DND-41 (cell line): ENCODE measurements around the gene CCNB3.
A peak's percentile ranks its signal among the peaks of the same experiment; 100 is the strongest.

Experiments used
- ATAC-seq: fragments of 200-7000 bp; cut with Tn5 transposase; 3 replicates; pipeline ENCODE4 v1.9.1; 2021; ENCODE audit warnings: low read depth; ENCODE audit not compliant: insufficient read depth
- DNase-seq: peaks from one replicate; pipeline ENCODE4 v3.0.0-alpha.2; 2020
- H2AFZ ChIP-seq: 2 replicates; pipeline ENCODE4 v1.6.0; 2012; ENCODE audit warnings: low read depth, low read length
- H3K27ac ChIP-seq: 2 replicates; pipeline ENCODE4 v1.5.1; 2012; ENCODE audit warnings: low read length, inconsistent platforms
- H3K27me3 ChIP-seq: fragments of 200-600 bp; sonication (generic); 2 replicates; pipeline ENCODE4 v1.6.0; 2012; ENCODE audit warnings: low read length, mild to moderate bottlenecking, inconsistent platforms; ENCODE audit not compliant: insufficient read depth, poor library complexity
- H3K36me3 ChIP-seq: 2 replicates; pipeline ENCODE4 v1.5.1; 2012; ENCODE audit warnings: low read length, inconsistent platforms; ENCODE audit not compliant: insufficient read depth
- H3K4me1 ChIP-seq: 2 replicates; pipeline ENCODE4 v1.5.1; 2012; ENCODE audit warnings: mild to moderate bottlenecking, low read length; ENCODE audit not compliant: insufficient read depth
- H3K4me2 ChIP-seq: 2 replicates; pipeline ENCODE4 v1.6.0; 2012; ENCODE audit warnings: mild to moderate bottlenecking, moderate library complexity, low read length, inconsistent platforms; ENCODE audit not compliant: insufficient read depth
- H3K4me3 ChIP-seq, 2 experiments: fragments of 200-600 bp in 1 of 2; shearing (Covaris generic) in 1 of 2; 2 replicates each; pipeline ENCODE4 v1.5.1; 2012 to 2016; ENCODE audit warnings: inconsistent platforms in 2 of 2, low read length in 2 of 2, mild to moderate bottlenecking in 2 of 2, low read depth in 1 of 2, moderate library complexity in 1 of 2
- H3K79me2 ChIP-seq: 2 replicates; pipeline ENCODE4 v1.6.0; 2012; ENCODE audit warnings: low read length, inconsistent platforms; ENCODE audit not compliant: insufficient read depth
- H3K9ac ChIP-seq: 2 replicates; pipeline ENCODE4 v1.6.0; 2012; ENCODE audit warnings: low read depth, mild to moderate bottlenecking, inconsistent platforms, low read length, moderate library complexity
- H3K9me3 ChIP-seq: 2 replicates; pipeline ENCODE4 v1.5.1; 2012; ENCODE audit warnings: low read length, moderate library complexity, mild to moderate bottlenecking, inconsistent platforms; ENCODE audit not compliant: insufficient read depth, severe bottlenecking
- H4K20me1 ChIP-seq: 2 replicates; pipeline ENCODE4 v1.6.0; 2012; ENCODE audit warnings: low read length; ENCODE audit not compliant: insufficient read depth
- EZH2 ChIP-seq: IDR thresholded peaks from 3 replicates; pipeline ENCODE4 v1.6.1; 2012; ENCODE audit warnings: borderline replicate concordance, low read depth, mild to moderate bottlenecking, moderate library complexity, low read length, inconsistent platforms; ENCODE audit not compliant: severe bottlenecking
- TF ChIP-seq, protein P1 (sequence below): IDR thresholded peaks from 2 replicates; pipeline ENCODE4 v1.5.1; 2012; ENCODE audit warnings: borderline replicate concordance, low read length, moderate library complexity, mild to moderate bottlenecking; ENCODE audit not compliant: poor library complexity, severe bottlenecking; ENCODE audit errors: extremely low read depth

CCNB3 gene

DNA sequence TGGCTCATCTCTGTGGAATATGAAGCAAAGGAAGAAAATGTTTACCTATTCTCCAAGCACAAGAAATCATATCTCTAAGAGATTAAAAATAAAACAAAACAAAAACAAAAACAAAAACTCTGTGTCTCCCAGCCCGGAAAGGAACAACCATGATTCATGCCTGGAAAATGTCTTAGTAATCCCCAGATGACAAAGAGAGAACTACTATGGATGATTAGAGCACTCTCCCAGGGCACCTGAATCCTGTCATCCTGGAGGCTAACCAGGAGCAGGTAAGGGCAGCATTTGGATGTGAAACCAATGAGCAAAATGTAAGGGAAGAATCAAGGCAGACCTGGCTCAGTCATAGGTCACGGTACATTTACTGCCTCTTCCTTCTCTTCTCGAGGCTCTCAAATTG is 2.0 kb upstream of the CCNB3 start:
- no peak for ATAC-seq
- no peaks in the 10 kb centered on the region for H3K36me3 ChIP-seq
- no peak for DNase-seq
- H3K79me2 ChIP-seq: no peaks in the 10 kb centered on the region
- H3K4me3 ChIP-seq: no peak overlapping the region
- no peaks in the 10 kb centered on the region for H3K4me1 ChIP-seq
- TF ChIP-seq EZH2: no peak
- TF ChIP-seq, protein P1, sequence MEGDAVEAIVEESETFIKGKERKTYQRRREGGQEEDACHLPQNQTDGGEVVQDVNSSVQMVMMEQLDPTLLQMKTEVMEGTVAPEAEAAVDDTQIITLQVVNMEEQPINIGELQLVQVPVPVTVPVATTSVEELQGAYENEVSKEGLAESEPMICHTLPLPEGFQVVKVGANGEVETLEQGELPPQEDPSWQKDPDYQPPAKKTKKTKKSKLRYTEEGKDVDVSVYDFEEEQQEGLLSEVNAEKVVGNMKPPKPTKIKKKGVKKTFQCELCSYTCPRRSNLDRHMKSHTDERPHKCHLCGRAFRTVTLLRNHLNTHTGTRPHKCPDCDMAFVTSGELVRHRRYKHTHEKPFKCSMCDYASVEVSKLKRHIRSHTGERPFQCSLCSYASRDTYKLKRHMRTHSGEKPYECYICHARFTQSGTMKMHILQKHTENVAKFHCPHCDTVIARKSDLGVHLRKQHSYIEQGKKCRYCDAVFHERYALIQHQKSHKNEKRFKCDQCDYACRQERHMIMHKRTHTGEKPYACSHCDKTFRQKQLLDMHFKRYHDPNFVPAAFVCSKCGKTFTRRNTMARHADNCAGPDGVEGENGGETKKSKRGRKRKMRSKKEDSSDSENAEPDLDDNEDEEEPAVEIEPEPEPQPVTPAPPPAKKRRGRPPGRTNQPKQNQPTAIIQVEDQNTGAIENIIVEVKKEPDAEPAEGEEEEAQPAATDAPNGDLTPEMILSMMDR: no peak
- no peaks in the 10 kb centered on the region for H3K27me3 ChIP-seq
- no peaks in the 10 kb centered on the region for H4K20me1 ChIP-seq
- no peak overlapping the region for H3K4me2 ChIP-seq
- H2AFZ ChIP-seq: no peak overlapping the region
- H3K9me3 ChIP-seq: no peaks in the 10 kb centered on the region
- H3K27ac ChIP-seq: no peak overlapping the region
- H3K9ac ChIP-seq: no peak overlapping the region

DNA sequence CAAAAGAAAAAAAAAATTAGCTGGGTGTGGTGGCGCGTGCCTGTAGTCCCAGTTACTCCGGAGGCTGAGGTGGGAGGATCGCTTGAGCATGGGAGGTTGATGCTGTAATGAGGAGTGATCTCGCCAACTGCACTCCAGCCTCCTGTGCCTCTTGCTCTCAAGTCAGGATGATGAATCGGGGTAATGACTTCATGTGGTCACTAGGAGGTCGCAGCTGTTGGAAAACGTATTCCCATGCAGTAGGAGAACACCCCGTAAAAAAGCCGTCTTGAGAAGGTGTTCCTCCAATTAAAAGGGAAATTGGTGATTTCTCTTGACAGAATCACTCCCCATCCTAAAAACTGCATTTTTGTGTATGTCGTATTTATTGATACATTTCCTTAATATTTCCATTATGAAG is 2.2 kb downstream of the CCNB3 start:
- H3K4me1 ChIP-seq: no peaks in the 10 kb centered on the region
- no peak overlapping the region for H3K9ac ChIP-seq
- H3K9me3 ChIP-seq: no peaks in the 10 kb centered on the region
- DNase-seq (no peak), ATAC-seq (no peak)
- no peak overlapping the region for H3K4me3 ChIP-seq
- no peaks in the 10 kb centered on the region for H3K79me2 ChIP-seq
- H3K4me2 ChIP-seq: no peak overlapping the region
- no peaks in the 10 kb centered on the region for H3K27me3 ChIP-seq
- H4K20me1 ChIP-seq: no peaks in the 10 kb centered on the region
- no peak overlapping the region for H2AFZ ChIP-seq
- no peak overlapping the region for H3K27ac ChIP-seq
- no peak for TF ChIP-seq EZH2
- TF ChIP-seq, protein P1: no peak
- no peaks in the 10 kb centered on the region for H3K36me3 ChIP-seq

DNA sequence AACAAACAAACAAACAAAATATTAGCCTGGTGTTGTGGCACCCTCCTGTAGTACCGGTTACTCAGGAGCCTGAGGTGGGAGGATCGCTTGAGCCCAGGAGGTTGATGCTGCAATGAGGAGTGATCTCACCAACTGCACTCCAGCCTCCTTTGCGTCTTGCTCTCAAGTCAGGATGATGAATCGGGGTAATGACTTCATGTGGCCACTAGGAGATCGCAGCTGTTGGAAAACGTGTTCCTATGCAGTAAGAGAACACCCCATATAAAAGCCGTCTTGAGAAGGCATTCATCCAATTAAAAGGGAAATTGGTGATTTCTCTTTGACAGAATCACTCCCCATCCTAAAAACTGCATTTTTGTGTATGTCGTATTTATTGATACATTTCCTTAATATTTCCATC is 6.9 kb downstream of the CCNB3 start:
- no peaks in the 10 kb centered on the region for H3K79me2 ChIP-seq
- no peaks in the 10 kb centered on the region for H3K9me3 ChIP-seq
- H4K20me1 ChIP-seq: no peaks in the 10 kb centered on the region
- H3K27ac ChIP-seq: no peak overlapping the region
- no peaks in the 10 kb centered on the region for H3K36me3 ChIP-seq
- H3K9ac ChIP-seq: no peak overlapping the region
- ATAC-seq: no peak
- no peak overlapping the region for H3K4me3 ChIP-seq
- no peak overlapping the region for H2AFZ ChIP-seq
- peak; percentile 4 for DNase-seq
- no peaks in the 10 kb centered on the region for H3K27me3 ChIP-seq
- H3K4me1 ChIP-seq: no peaks in the 10 kb centered on the region
- H3K4me2 ChIP-seq: no peak overlapping the region
- TF ChIP-seq, protein P1: peak; percentile 20
- TF ChIP-seq EZH2: no peak

DNA sequence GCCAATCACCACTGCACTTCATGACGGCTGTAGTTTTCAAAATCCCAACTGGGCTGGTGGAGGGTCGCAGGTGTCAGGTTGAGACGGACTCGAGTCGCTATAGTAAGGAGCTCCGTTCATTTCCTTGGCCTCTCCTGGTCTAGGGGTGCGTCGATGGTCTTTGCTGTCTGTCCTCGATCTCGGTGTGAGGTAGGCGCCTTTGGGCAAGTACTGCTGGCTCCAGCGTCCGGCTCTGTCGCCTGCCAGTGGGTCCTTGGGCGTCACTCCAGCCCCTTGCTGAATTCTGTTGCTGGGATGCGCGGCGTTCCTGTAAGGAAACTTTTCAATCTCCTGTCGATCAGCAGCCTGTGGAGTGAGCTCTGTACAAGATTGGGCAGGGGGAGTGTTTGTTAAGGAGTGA is 76.7 kb downstream of the CCNB3 start:
- Histone ChIP-seq H3K27me3 (no peaks in the 10 kb centered on the region), H3K27ac (no peak overlapping the region), H3K4me3 (no peak overlapping the region), H3K79me2 (no peaks in the 10 kb centered on the region), H4K20me1 (no peaks in the 10 kb centered on the region), H3K4me2 (no peak overlapping the region), H3K9me3 (no peaks in the 10 kb centered on the region), H3K4me1 (no peaks in the 10 kb centered on the region), H3K36me3 (no peaks in the 10 kb centered on the region), H2AFZ (no peak overlapping the region), H3K9ac (no peak overlapping the region)
- no peak for ATAC-seq
- no peak for TF ChIP-seq EZH2
- TF ChIP-seq, protein P1: no peak
- DNase-seq: no peak
